GM19372 (cell line): ENCODE measurements around the gene ADAM19.
A peak's percentile ranks its signal among the peaks of the same experiment; 100 is the strongest.

ENCODE experiments used
- ATAC-seq: cut with Tn5 transposase; IDR thresholded peaks from one replicate; pipeline ENCODE4 v1.9.1; 2021; ENCODE audit warnings: mild to moderate bottlenecking, low read depth, moderate library complexity; ENCODE audit not compliant: unreplicated experiment

The ADAM19 gene

GRCh38 chr5:157543825-157544622 is 31.6 kb downstream of the ADAM19 start:
- ATAC-seq, result no peak

- ATAC-seq, result no peak
These were observed 33.1 kb downstream of the ADAM19 start for GRCh38 chr5:157542282-157543000.

- no peak for ATAC-seq
These were observed 34.0 kb downstream of the ADAM19 start for GRCh38 chr5:157541447-157542118.

GRCh38 chr5:157540707-157541446 is 34.7 kb downstream of the ADAM19 start:
- ATAC-seq, result peak; percentile 94

- no peak for ATAC-seq
These were observed 35.5 kb downstream of the ADAM19 start for GRCh38 chr5:157540124-157540523.

- ATAC-seq, result no peak
These were observed 36.0 kb downstream of the ADAM19 start for GRCh38 chr5:157539503-157540022.

GRCh38 chr5:157538311-157538710 is 37.3 kb downstream of the ADAM19 start:
- ATAC-seq, result no peak

GRCh38 chr5:157535042-157535865 is 40.3 kb downstream of the ADAM19 start:
- no peak for ATAC-seq

GRCh38 chr5:157533011-157533481 is 42.5 kb downstream of the ADAM19 start:
- ATAC-seq, result no peak

- ATAC-seq, result no peak
These were observed 43.6 kb downstream of the ADAM19 start for GRCh38 chr5:157532022-157532421.

- no peak for ATAC-seq
These were observed 45.2 kb downstream of the ADAM19 start for GRCh38 chr5:157530226-157530972.

GRCh38 chr5:157529002-157529401 is 46.6 kb downstream of the ADAM19 start:
- ATAC-seq, result no peak

- ATAC-seq, result no peak
These were observed 47.4 kb downstream of the ADAM19 start for GRCh38 chr5:157528036-157528632.

GRCh38 chr5:157524887-157525286 is 50.7 kb downstream of the ADAM19 start:
- no peak for ATAC-seq

- ATAC-seq, result no peak
These were observed 51.6 kb downstream of the ADAM19 start for GRCh38 chr5:157523976-157524375.

GRCh38 chr5:157521704-157522029 is 53.9 kb downstream of the ADAM19 start:
- ATAC-seq, result no peak

- no peak for ATAC-seq
These were observed 54.5 kb downstream of the ADAM19 start for GRCh38 chr5:157520911-157521703.
